NCI-H345 treated with DMSO at 0.1 percent for 48 hours (cell line): ENCODE data around the gene KLHL40.

ENCODE experiments used
- DNase-seq: peaks from one replicate; lab custom pipeline; 2025; ENCODE audit not compliant: unreplicated experiment; lab: John Stamatoyannopoulos, UW

Gene KLHL40

GRCh38 chr3:42685363-42685881 lies at the start of gene KLHL40:
KLHL40 (plus strand) TSS chr3:42685537; CDS start chr3:42685619, 82 bp downstream.
- no peak for DNase-seq

- no peak for DNase-seq
Measured at GRCh38 chr3:42637001-42637400, 48.3 kb upstream of the KLHL40 start.

GRCh38 chr3:42638339-42638842 lies 46.9 kb upstream of the KLHL40 start:
- no peak for DNase-seq

- DNase-seq, result no peak
Measured at GRCh38 chr3:42639192-42639591, 46.1 kb upstream of the KLHL40 start.

- DNase-seq, result no peak
Measured at GRCh38 chr3:42640129-42640528, 45.2 kb upstream of the KLHL40 start.

GRCh38 chr3:42640771-42641370 lies 44.5 kb upstream of the KLHL40 start:
- no peak for DNase-seq

- no peak for DNase-seq
Measured at GRCh38 chr3:42647821-42648459, 37.4 kb upstream of the KLHL40 start.

GRCh38 chr3:42649006-42649405 lies 36.3 kb upstream of the KLHL40 start:
- no peak for DNase-seq

- DNase-seq, result no peak
Measured at GRCh38 chr3:42649783-42650182, 35.6 kb upstream of the KLHL40 start.

- DNase-seq, result no peak
Measured at GRCh38 chr3:42651248-42652091, 33.9 kb upstream of the KLHL40 start.

GRCh38 chr3:42652251-42652610 lies 33.1 kb upstream of the KLHL40 start:
- no peak for DNase-seq

- no peak for DNase-seq
Measured at GRCh38 chr3:42652611-42653302, 32.6 kb upstream of the KLHL40 start.

- no peak for DNase-seq
Measured at GRCh38 chr3:42653303-42653559, 32.1 kb upstream of the KLHL40 start.

- DNase-seq, result no peak
Measured at GRCh38 chr3:42653560-42654330, 31.6 kb upstream of the KLHL40 start, which contains the start of gene ZBTB47. ZBTB47 (plus strand) TSS chr3:42653697; CDS start chr3:42658356, 4,659 bp downstream.

- DNase-seq, result no peak
Measured at GRCh38 chr3:42654331-42655201, 30.8 kb upstream of the KLHL40 start.

GRCh38 chr3:42655331-42655888 lies 29.9 kb upstream of the KLHL40 start:
- no peak for DNase-seq

- no peak for DNase-seq
Measured at GRCh38 chr3:42655980-42656679, 29.2 kb upstream of the KLHL40 start.
